Activated CD4-positive, alpha-beta memory T cell treated with anti-CD3 and anti-CD28 coated beads, Interleukin-2, amount 10 ng/mL, durations not matched to agents 7 days and 5 days (primary cell): Measurements from ENCODE around the gene GREM1. TPM values are rescaled to one million over a fixed set of nuclear protein-coding genes. Genes with fewer than 3 reads are reported as not detected.

ENCODE experiments used
- CTCF ChIA-PET: fragments of 350-600 bp; sonication (Branson Sonifier 250); formaldehyde crosslinking; loops from one replicate; lab custom pipeline; 2021; ENCODE audit warnings: antibody characterized with exemption, inconsistent platforms; lab: Charles Lee
- POLR2A ChIA-PET: fragments of 350-600 bp; sonication (Branson Sonifier 250); formaldehyde crosslinking; loops from one replicate; lab custom pipeline; 2021; ENCODE audit warnings: antibody characterized with exemption; lab: Charles Lee
- DNase-seq: peaks from one replicate; pipeline ENCODE4 v3.0.0-alpha.2; 2020
- H3K27ac Mint-ChIP-seq: one replicate; pipeline ENCODE4 v1.8.0; 2021; ENCODE audit warnings: mild to moderate bottlenecking, mixed read lengths
- H3K27me3 Mint-ChIP-seq: one replicate; pipeline ENCODE4 v1.8.0; 2021; ENCODE audit warnings: mixed read lengths
- H3K36me3 Mint-ChIP-seq: one replicate; pipeline ENCODE4 v1.8.0; 2021; ENCODE audit warnings: low read depth, mixed read lengths
- H3K4me1 Mint-ChIP-seq: one replicate; pipeline ENCODE4 v1.8.0; 2021; ENCODE audit warnings: mixed read lengths
- H3K4me3 Mint-ChIP-seq: one replicate; pipeline ENCODE4 v1.8.0; 2021; ENCODE audit warnings: mild to moderate bottlenecking, mixed read lengths
- H3K9me3 Mint-ChIP-seq: one replicate; pipeline ENCODE4 v1.8.0; 2021; ENCODE audit warnings: mixed read lengths
- total RNA-seq, 2 experiments: library from RNA; stranded (reverse); gene quantifications; one replicate each; pipeline ENCODE4 v1.2.3, GENCODE V29; 2021

GREM1 gene
- total RNA-seq, 2 experiments from 2014 or later = not detected

DNA sequence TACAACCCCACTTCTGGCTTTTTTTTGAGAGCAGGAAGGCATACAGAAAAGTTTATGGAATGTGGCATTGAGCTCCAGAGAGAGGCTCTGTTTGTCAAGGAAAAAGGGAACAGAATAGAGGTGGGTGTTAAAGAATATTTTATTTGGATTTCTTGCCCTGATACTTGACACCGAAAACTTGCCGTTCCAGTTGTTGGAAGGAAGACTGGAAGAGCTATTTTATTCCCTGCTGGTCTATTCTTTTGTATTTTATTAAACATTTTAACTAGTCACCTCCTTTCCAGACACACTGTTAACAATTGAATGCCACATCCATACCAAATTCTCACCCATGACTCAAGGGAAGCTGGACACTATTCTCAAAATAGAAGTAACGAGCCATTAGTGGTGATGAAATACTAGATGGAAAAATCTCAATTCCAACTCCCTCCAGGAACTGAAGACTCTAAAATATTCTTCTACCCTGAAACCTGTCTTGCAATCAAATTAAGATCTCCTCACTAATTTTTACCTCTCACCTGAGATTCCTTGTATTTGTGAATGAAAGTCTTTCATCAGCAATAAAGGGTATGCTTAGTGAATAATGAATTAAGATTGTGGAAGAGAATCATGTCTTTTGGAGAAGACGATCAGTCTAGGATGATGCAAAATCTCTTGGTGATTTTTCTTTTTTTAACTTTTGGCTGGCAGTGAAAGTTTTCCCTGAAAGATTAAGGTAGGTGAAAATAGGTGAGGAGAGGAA is 28.5 kb downstream of the GREM1 start:
- Mint-ChIP-seq H3K4me3 (no peak overlapping the region), H3K4me1 (no peaks in the 10 kb centered on the region), H3K27me3 (peaks cover 16% of the 10 kb centered on the region), H3K27ac (no peak overlapping the region), H3K9me3 (no peaks in the 10 kb centered on the region), H3K36me3 (no peaks in the 10 kb centered on the region)
- ChIA-PET POLR2A (no interaction called here), CTCF (no interaction called here)
- no peak for DNase-seq

DNA sequence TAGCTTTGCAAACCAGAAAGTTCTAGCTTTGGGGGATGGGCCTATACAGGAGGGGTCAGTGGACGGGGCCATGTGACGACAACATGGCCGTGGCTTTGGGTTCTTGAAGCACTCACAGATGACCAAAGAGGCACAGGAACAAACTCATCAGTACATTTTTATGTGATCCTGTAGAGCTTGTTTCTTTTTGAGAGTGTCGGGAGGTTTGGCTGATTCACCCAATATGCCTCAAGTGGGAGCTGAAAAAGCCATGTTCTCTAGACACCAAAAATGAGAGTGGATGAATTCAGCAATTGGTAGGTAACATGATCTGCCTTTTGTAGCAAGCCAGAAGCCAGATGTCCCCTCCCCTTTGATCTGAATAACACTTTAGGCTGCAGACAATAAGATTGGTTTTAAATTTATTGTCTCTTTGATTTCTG is 30.1 kb downstream of the GREM1 start:
- CTCF ChIA-PET = no interaction called here
- H3K4me1 Mint-ChIP-seq = no peaks in the 10 kb centered on the region
- H3K27me3 Mint-ChIP-seq = peaks cover 13% of the 10 kb centered on the region
- no peaks in the 10 kb centered on the region for H3K36me3 Mint-ChIP-seq
- DNase-seq = no peak
- H3K27ac Mint-ChIP-seq = no peak overlapping the region
- no peaks in the 10 kb centered on the region for H3K9me3 Mint-ChIP-seq
- POLR2A ChIA-PET = no interaction called here
- H3K4me3 Mint-ChIP-seq = no peak overlapping the region

DNA sequence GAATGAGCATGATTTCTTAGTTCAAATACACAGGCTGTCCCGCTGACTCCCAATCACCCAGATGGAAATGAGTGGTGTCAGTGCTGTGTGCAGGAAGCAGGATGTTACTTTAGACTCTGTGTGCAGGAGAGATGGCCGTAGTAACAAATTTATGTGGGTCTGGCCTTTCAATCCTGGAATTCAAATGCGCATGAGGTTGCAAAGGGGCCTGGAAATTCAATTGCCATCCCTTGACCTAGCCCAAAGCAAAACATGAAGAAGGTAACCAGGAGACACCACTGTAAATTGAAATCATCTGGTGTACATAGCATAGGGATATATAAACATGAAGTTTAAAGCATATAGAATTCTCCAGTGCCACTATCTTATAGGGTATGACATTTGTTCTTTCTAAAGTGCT is 33.2 kb downstream of the GREM1 start:
- no peak for DNase-seq
- no peaks in the 10 kb centered on the region for H3K4me1 Mint-ChIP-seq
- H3K27ac Mint-ChIP-seq = no peak overlapping the region
- ChIA-PET CTCF (no interaction called here), POLR2A (no interaction called here)
- H3K9me3 Mint-ChIP-seq = no peaks in the 10 kb centered on the region
- peaks cover 12% of the 10 kb centered on the region for H3K27me3 Mint-ChIP-seq
- no peaks in the 10 kb centered on the region for H3K36me3 Mint-ChIP-seq
- no peak overlapping the region for H3K4me3 Mint-ChIP-seq

DNA sequence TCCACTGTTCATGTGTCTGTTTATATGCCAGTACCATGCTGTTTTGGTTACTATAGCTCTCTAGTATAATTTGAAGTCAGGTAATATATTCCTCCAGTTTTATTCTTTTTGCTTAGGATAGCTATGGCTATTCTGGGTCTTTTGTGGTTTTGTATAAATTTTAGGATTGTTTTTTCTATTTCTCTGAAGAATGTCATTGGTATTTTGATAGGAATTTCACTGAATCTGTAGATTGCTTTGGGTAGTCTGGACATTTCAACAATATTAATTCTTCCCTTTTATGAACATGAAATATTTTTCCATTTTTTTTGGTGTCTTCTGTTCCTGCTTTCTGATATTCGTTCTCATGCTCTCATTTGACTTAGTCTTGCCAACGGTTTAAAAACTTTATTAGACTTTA is 39.6 kb downstream of the GREM1 start:
- Mint-ChIP-seq H3K9me3 (no peaks in the 10 kb centered on the region), H3K27ac (no peak overlapping the region), H3K4me1 (no peaks in the 10 kb centered on the region), H3K27me3 (peaks cover 22% of the 10 kb centered on the region), H3K4me3 (no peak overlapping the region), H3K36me3 (no peaks in the 10 kb centered on the region)
- DNase-seq = no peak
- CTCF ChIA-PET = no interaction called here
- POLR2A ChIA-PET = no interaction called here

DNA sequence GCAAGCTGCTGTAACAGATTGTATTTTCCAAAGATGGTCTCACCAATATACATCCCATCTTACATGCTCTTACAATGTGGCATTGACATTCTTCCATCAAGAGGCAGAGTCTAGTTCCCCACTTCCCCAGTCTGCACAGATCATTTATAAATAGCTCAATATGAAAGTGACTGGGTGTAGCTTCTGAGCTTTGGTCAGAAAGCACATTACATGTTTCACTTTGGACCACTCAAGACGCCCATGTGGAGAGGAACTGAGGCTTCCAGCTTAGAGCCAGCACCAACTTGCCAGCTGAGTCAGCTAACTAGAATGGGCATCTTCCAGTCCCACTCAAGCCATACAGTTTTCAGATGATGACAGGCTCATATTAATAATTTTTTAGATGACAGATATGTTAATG is 45.5 kb downstream of the GREM1 start:
- Mint-ChIP-seq H3K27me3 (peaks cover 7% of the 10 kb centered on the region), H3K4me1 (no peaks in the 10 kb centered on the region), H3K9me3 (no peaks in the 10 kb centered on the region), H3K36me3 (no peaks in the 10 kb centered on the region), H3K4me3 (no peak overlapping the region), H3K27ac (no peak overlapping the region)
- ChIA-PET CTCF (no interaction called here), POLR2A (no interaction called here)
- DNase-seq = no peak

DNA sequence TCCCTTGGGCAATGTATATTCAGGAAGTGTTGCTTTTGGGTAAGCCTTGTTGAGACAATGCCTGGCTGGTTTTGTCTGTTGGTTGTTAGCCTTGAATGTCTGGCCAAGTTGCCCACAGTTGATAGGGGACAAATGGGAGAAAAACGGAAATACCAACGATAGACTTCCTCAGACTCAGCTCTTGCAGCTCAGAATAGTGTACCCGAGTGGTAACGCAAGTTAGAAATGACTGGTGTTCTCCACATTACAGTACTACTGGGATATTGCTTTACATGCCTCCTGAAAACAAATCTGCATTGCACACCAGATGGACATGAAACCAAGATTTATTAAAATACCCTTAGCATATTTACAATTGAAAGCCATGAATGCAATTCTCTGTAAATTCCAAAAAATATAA is 47.4 kb downstream of the GREM1 start:
- Mint-ChIP-seq H3K9me3 (no peaks in the 10 kb centered on the region), H3K36me3 (no peaks in the 10 kb centered on the region), H3K27ac (no peak overlapping the region), H3K4me3 (no peak overlapping the region), H3K27me3 (peaks cover 9% of the 10 kb centered on the region), H3K4me1 (no peaks in the 10 kb centered on the region)
- CTCF ChIA-PET = no interaction called here
- POLR2A ChIA-PET = no interaction called here
- DNase-seq = no peak

DNA sequence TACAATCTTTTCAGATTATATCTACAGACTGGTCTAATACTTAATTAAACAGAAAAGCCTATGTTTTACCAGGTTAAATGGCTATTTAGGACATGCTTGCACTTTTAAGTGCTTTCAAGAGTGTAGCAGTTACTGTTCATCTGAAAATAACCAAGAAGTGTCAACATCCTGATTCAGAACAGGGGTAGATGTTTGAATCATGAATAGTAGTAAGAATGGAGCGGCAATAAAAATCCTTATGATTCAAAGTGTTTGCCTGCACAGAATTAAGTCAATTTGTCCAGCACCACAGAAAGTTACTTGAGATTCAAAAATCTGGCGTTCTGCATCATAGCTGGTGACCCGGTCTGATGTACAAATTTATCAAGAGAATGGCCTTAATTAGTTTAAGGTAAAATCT is 48.3 kb downstream of the GREM1 start:
- POLR2A ChIA-PET = no interaction called here

DNA sequence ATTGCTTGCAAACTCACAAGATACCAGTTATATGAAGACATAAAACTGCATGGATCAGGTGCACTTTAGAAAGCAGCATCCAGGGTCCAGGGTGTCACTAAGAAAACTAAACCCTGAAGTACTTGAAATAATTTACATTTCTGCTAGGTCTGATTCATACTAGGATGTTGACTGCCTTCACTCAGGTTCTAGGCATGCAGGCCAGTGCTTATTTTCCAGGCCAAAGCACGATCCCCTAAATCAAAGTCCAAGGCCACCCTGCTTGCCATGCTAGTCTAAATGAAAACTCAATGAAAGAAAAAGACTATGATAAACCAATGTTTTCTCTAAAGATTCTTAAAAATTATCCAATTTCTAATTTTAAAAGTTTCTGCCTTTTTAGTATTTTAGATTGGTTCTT is 49.4 kb downstream of the GREM1 start:
- Mint-ChIP-seq H3K27me3 (peaks cover 6% of the 10 kb centered on the region), H3K4me1 (no peaks in the 10 kb centered on the region), H3K36me3 (no peaks in the 10 kb centered on the region), H3K9me3 (no peaks in the 10 kb centered on the region), H3K4me3 (no peak overlapping the region), H3K27ac (no peak overlapping the region)
- ChIA-PET CTCF (no interaction called here), POLR2A (no interaction called here)
- DNase-seq = no peak

More for the DNA sequence above, 48.3 kb downstream of the GREM1 start:
- H3K4me1 Mint-ChIP-seq = no peaks in the 10 kb centered on the region
- H3K4me3 Mint-ChIP-seq = no peak overlapping the region
- peaks cover 6% of the 10 kb centered on the region for H3K27me3 Mint-ChIP-seq
- DNase-seq = no peak
- CTCF ChIA-PET = no interaction called here
- no peaks in the 10 kb centered on the region for H3K9me3 Mint-ChIP-seq
- H3K27ac Mint-ChIP-seq = no peak overlapping the region
- H3K36me3 Mint-ChIP-seq = no peaks in the 10 kb centered on the region

DNA sequence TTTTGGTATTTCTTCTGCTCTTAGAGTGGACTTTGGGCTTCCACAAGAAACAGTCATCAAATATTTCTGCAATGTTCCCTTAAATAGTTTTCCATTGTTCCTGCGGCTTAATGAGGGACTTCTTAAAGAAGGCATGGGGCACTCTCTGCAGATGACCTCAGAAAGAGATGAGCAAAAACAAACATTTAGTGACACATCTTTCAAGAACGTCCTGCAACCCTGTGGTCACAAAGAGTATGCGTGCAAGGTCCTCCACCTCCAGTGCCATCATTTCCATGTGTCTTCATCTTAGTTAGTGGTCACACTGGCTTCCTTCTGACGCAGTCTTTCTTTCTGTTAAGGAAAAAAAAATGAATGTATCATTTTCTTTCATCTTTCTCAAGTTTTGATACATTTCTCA is 56.2 kb downstream of the GREM1 start:
- POLR2A ChIA-PET = no interaction called here
- Mint-ChIP-seq H3K4me3 (no peak overlapping the region), H3K27me3 (peaks cover 6% of the 10 kb centered on the region), H3K36me3 (no peaks in the 10 kb centered on the region), H3K4me1 (no peaks in the 10 kb centered on the region), H3K27ac (no peak overlapping the region), H3K9me3 (no peaks in the 10 kb centered on the region)
- no peak for DNase-seq
- CTCF ChIA-PET = no interaction called here

DNA sequence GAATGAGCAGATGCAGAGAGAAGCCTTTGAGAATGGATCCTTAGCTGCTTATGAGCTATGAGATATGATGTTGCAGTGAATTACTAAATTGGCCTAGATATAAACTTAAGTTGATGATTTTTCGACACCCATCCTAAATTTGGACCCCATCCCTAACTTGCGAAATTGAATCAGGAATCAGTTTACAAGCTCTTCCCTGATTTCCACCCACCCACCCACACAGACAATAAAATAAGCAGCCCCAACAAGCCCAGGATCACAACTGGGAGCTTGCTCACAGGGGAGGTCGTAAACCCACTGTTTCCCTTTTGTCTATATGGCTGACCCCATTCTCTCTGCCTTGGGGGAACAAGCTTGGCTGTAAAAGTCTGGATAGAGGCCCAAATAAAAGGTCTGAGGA is 57.3 kb downstream of the GREM1 start:
- H3K27me3 Mint-ChIP-seq = peaks cover 3% of the 10 kb centered on the region

DNA sequence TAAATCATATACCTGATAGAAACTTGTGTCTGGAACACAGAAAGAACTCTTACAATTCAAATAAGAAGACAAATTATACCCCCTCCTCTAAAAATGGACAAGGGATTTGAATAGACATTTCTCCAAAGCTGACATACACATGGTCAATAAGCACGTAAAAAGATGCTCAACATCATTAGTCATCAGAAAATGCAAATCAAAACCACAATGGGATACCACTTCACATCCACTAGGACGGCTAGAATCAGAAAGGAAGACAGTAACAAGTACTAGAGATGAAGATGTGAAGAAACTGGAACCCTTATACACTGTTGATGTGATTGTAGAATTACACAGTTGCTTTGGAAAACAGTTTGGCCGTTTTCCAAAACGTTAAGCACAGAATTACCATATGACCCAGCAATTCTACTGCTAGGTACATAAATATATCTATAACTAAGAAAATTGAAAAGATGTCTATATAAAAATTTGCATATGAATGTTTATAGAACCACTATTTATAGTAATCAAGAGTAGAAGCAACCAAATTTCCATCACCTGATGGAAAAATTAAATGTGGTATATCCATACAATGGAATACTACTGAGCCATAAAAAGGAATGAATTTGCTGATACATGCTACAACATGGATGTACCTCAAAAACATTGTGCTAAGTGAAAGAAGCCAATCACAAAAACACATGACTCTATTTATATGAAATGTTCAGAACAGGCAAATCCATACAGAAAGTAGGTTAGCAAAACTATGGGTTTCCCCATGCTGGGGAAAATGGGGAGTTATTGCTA is 60.8 kb downstream of the GREM1 start:
- H3K27ac Mint-ChIP-seq = no peak overlapping the region
- H3K4me1 Mint-ChIP-seq = no peaks in the 10 kb centered on the region
- ChIA-PET POLR2A (no interaction called here), CTCF (no interaction called here)
- no peak overlapping the region for H3K4me3 Mint-ChIP-seq
- no peak for DNase-seq
- H3K9me3 Mint-ChIP-seq = no peaks in the 10 kb centered on the region
- peaks cover 4% of the 10 kb centered on the region for H3K27me3 Mint-ChIP-seq
- H3K36me3 Mint-ChIP-seq = no peaks in the 10 kb centered on the region

More for the DNA sequence above, 57.3 kb downstream of the GREM1 start:
- Mint-ChIP-seq H3K36me3 (no peaks in the 10 kb centered on the region), H3K27ac (no peak overlapping the region), H3K9me3 (no peaks in the 10 kb centered on the region), H3K4me1 (no peaks in the 10 kb centered on the region), H3K4me3 (no peak overlapping the region)
- ChIA-PET CTCF (no interaction called here), POLR2A (no interaction called here)
- no peak for DNase-seq

DNA sequence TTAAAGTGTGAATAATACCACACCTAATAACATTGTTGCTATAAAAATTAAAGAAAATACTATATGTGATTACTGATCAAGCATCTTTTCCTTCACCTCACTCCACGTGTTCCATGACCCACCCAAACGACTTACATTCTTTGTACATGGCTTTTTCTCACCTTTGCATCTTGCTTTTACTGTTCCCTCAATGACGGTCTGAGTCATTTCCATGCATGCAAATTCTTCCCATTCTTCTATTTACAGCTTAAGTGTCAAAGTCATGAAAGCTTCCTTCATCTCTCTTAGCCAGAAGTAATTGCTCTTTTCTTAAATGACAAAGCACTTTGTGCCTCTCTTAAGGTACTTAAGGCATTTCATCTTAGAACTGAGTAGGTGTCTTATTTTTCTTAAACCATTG is 64.0 kb downstream of the GREM1 start:
- POLR2A ChIA-PET = no interaction called here

DNA sequence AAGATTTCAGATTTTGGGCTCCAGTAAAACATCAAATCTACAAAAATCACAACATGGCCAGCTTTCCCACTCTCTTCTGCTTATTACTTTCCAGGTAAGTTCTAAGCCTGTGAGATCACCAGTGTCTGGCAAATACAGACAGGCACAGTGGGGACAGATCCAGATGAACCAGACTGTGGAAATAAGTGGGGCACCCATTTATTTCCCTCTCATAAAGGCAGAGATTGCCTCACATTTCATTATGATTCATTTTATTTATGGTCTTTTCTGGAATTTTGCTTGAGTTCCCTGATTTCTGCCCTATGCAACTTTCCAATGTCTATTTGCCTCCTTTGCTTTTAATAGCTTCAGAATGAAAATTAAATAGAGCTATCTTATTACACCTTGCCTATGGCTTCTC is 66.8 kb downstream of the GREM1 start:
- H3K4me3 Mint-ChIP-seq = no peak overlapping the region
- peaks cover 7% of the 10 kb centered on the region for H3K27me3 Mint-ChIP-seq
- no peak for DNase-seq
- H3K36me3 Mint-ChIP-seq = no peaks in the 10 kb centered on the region
- ChIA-PET POLR2A (no interaction called here), CTCF (no interaction called here)
- H3K27ac Mint-ChIP-seq = no peak overlapping the region
- H3K9me3 Mint-ChIP-seq = no peaks in the 10 kb centered on the region
- no peaks in the 10 kb centered on the region for H3K4me1 Mint-ChIP-seq

More for the DNA sequence above, 64.0 kb downstream of the GREM1 start:
- CTCF ChIA-PET = no interaction called here
- H3K36me3 Mint-ChIP-seq = no peaks in the 10 kb centered on the region
- DNase-seq = no peak
- no peaks in the 10 kb centered on the region for H3K9me3 Mint-ChIP-seq
- no peak overlapping the region for H3K27ac Mint-ChIP-seq
- H3K4me3 Mint-ChIP-seq = no peak overlapping the region
- H3K4me1 Mint-ChIP-seq = no peaks in the 10 kb centered on the region
- peaks cover 7% of the 10 kb centered on the region for H3K27me3 Mint-ChIP-seq

DNA sequence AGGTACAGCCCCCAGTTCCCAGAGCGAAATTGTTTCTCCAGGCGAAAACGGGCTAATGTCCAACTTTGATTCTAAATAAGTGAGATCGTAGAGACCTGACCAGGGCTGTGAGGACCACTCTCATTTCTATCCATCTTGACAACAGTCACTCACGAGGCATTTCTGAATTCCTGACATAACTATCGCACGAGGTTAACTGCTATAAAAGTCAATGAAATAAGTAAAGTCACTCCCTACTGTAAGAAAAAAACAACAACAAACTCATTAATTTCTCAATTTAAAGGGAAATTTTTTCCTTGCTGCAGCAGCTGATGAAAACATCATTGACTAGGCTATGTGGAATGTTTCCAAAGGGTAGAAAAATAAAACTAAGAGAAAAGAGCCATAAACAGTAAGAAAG is 69.1 kb downstream of the GREM1 start:
- POLR2A ChIA-PET = no interaction called here
- DNase-seq = no peak
- Mint-ChIP-seq H3K4me1 (no peaks in the 10 kb centered on the region), H3K27me3 (peaks cover 6% of the 10 kb centered on the region), H3K9me3 (no peaks in the 10 kb centered on the region), H3K4me3 (no peak overlapping the region), H3K36me3 (no peaks in the 10 kb centered on the region), H3K27ac (no peak overlapping the region)
- CTCF ChIA-PET = no interaction called here
